Activated T-helper 17 cell treated with anti-CD3 and anti-CD28 coated beads, Interleukin-2, amount 50 U/mL, for 72 hours (primary cell): Measurements from ENCODE around the gene ARG2. TPM values are rescaled to one million over a fixed set of nuclear protein-coding genes. Genes with fewer than 3 reads are reported as not detected.
A peak's percentile ranks its signal among the peaks of the same experiment; 100 is the strongest.

Source experiments
- ATAC-seq: fragments of 150-1000 bp; cut with Tn5 transposase; replicated peaks from 2 replicates; pipeline ENCODE4 v1.10.0; 2021; ENCODE audit warnings: mild to moderate bottlenecking, moderate library complexity
- H3K27ac Mint-ChIP-seq: one replicate; pipeline ENCODE4 v1.8.0; 2022; ENCODE audit warnings: mixed read lengths
- H3K27me3 Mint-ChIP-seq: one replicate; pipeline ENCODE4 v1.8.0; 2022; ENCODE audit warnings: mixed read lengths
- H3K36me3 Mint-ChIP-seq: one replicate; pipeline ENCODE4 v1.8.0; 2022; ENCODE audit warnings: low read depth, mild to moderate bottlenecking, mixed read lengths
- H3K4me1 Mint-ChIP-seq: one replicate; pipeline ENCODE4 v1.8.0; 2022; ENCODE audit warnings: mixed read lengths
- H3K4me3 Mint-ChIP-seq: one replicate; pipeline ENCODE4 v1.8.0; 2022; ENCODE audit warnings: mild to moderate bottlenecking, mixed read lengths
- H3K9me3 Mint-ChIP-seq: one replicate; pipeline ENCODE4 v1.8.0; 2022; ENCODE audit warnings: mixed read lengths
- total RNA-seq, 2 donors: library from RNA; stranded (reverse); gene quantifications; one replicate each; pipeline ENCODE4 v1.2.3, GENCODE V29; 2022

The ARG2 gene
- total RNA-seq, 2 donors from 2014 or later: 14.3 to 64.7 TPM

GRCh38 chr14:67668559-67668958 lies 48.8 kb downstream of the ARG2 start:
- H3K36me3 Mint-ChIP-seq: no peaks in the 10 kb centered on the region
- no peak overlapping the region for H3K4me3 Mint-ChIP-seq
- no peaks in the 10 kb centered on the region for H3K27me3 Mint-ChIP-seq
- peak; percentile 69 for ATAC-seq
- H3K9me3 Mint-ChIP-seq: no peaks in the 10 kb centered on the region
- H3K4me1 Mint-ChIP-seq: peaks cover 42% of the 10 kb centered on the region
- peak overlapping the region; percentile 15 for H3K27ac Mint-ChIP-seq

DNA sequence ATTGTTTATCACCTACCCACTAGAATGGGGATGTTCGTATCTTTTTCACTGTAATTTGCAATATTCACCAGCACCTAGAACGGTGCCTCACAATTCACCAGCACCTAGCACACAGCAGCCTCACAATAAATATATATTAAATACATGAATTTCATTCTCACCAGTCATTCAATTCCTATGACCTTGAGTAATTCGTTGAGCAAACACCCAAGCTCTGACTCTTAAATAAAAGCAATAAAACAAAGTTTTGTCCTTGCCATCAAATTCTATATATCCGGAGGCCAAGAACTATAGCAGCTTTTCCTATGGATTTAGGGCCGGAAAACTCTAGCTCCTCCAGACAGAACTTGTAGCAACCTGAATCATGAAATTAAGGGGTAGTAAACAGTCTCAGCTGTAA lies 53.7 kb downstream of the ARG2 start:
- H3K36me3 Mint-ChIP-seq: peaks cover 23% of the 10 kb centered on the region
- ATAC-seq: no peak
- H3K27me3 Mint-ChIP-seq: no peaks in the 10 kb centered on the region
- H3K9me3 Mint-ChIP-seq: no peaks in the 10 kb centered on the region
- peak overlapping the region; percentile 83 for H3K4me3 Mint-ChIP-seq
- peak overlapping the region; percentile 84 for H3K27ac Mint-ChIP-seq
- H3K4me1 Mint-ChIP-seq: peaks cover 20% of the 10 kb centered on the region

DNA sequence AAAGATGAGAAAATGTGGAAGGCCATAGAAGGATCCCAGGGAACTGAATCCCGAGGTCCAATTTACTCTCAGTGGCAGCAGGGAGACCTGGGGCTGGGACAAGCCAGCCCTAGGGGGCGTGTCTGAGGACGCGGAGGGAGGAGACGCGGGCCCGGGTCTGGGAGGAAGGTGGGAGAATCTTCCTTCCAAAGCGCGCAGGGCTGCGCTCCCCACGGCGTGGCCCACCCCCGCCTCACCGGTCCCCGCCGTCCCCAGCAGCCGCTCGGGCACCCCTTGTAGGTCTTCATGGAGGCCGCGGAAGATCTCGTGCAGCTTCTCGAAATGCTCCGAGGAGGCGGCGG lies 54.4 kb downstream of the ARG2 start:
- Mint-ChIP-seq H3K4me3 (peak overlapping the region; percentile 83), H3K27me3 (no peaks in the 10 kb centered on the region), H3K36me3 (peaks cover 23% of the 10 kb centered on the region), H3K9me3 (no peaks in the 10 kb centered on the region), H3K27ac (peak overlapping the region; percentile 84), H3K4me1 (peaks cover 16% of the 10 kb centered on the region)
- ATAC-seq: peak; percentile 90

GRCh38 chr14:67674480-67675218 lies 54.9 kb downstream of the ARG2 start, which contains the start of gene VTI1B:
Gene VTI1B, minus strand, starts transcription at chr14:67674632. Its CDS starts 143 bp downstream, at chr14:67674489.
- Mint-ChIP-seq H3K27ac (peak within 1 kb of the TSS; percentile 84), H3K9me3 (no peaks in the 10 kb centered on the region), H3K4me1 (peaks cover 16% of the 10 kb centered on the region), H3K4me3 (peak within 1 kb of the TSS; percentile 83), H3K36me3 (peaks cover 25% of the 10 kb centered on the region), H3K27me3 (no peaks in the 10 kb centered on the region)
- peak; percentile 86 for ATAC-seq

DNA sequence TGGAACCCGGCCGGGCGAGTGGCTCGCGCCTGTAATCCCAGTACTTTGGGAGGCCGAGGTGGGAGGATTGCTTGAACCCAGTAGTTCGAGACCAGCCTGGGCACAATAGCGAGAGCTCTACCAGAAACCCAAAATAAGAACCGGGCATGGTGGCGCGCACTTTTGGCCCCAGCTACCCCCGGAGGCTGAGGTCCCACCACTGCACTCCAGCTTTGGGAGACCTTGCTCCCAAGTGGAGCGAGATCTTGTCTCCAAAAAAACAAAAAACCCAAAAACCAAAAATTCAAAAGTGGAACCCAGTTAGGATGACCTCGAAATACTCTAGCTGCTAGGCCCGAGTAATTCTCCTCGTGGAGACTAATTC lies 55.5 kb downstream of the ARG2 start:
- Mint-ChIP-seq H3K4me1 (peaks cover 17% of the 10 kb centered on the region), H3K27ac (peak overlapping the region; percentile 61), H3K27me3 (no peaks in the 10 kb centered on the region), H3K36me3 (peaks cover 30% of the 10 kb centered on the region), H3K4me3 (peak overlapping the region; percentile 83), H3K9me3 (no peaks in the 10 kb centered on the region)
- ATAC-seq: no peak

DNA sequence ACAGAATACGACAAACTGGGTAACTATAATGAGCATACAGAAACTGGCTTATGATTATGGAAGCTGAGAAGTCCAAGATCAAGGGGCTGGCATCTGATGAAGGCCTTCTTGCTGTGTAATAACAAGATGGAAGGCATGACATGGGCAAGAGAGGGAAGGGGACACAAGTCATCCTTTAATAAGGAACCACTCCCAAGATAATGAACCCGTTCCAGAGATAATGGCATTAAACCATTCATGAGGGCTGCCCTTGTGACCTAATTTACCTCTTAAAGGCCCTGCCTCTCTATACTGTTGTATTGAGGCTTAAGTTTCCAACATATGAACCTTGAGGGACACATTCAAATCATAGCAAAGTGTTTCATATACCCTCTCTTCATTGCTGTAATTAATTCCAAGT lies 59.3 kb downstream of the ARG2 start:
- Mint-ChIP-seq H3K4me3 (no peak overlapping the region), H3K27ac (no peak overlapping the region), H3K36me3 (peaks cover 66% of the 10 kb centered on the region), H3K27me3 (no peaks in the 10 kb centered on the region), H3K9me3 (no peaks in the 10 kb centered on the region), H3K4me1 (peaks cover 27% of the 10 kb centered on the region)
- ATAC-seq: no peak

GRCh38 chr14:67680121-67680602 lies 60.4 kb downstream of the ARG2 start:
- Mint-ChIP-seq H3K36me3 (peaks cover 77% of the 10 kb centered on the region), H3K9me3 (no peaks in the 10 kb centered on the region), H3K4me3 (peak overlapping the region; percentile 37), H3K27me3 (no peaks in the 10 kb centered on the region), H3K27ac (peak overlapping the region; percentile 80), H3K4me1 (peaks cover 29% of the 10 kb centered on the region)
- peak; percentile 100 for ATAC-seq

- Mint-ChIP-seq H3K4me3 (no peak overlapping the region), H3K36me3 (peaks cover 85% of the 10 kb centered on the region), H3K27me3 (no peaks in the 10 kb centered on the region), H3K9me3 (no peaks in the 10 kb centered on the region), H3K4me1 (peaks cover 29% of the 10 kb centered on the region), H3K27ac (peak overlapping the region; percentile 80)
- ATAC-seq: no peak
These were observed 61.2 kb downstream of the ARG2 start for GRCh38 chr14:67680941-67681340.

- no peaks in the 10 kb centered on the region for H3K9me3 Mint-ChIP-seq
- no peak overlapping the region for H3K4me3 Mint-ChIP-seq
- no peak for ATAC-seq
- H3K4me1 Mint-ChIP-seq: peaks cover 28% of the 10 kb centered on the region
- peak overlapping the region; percentile 27 for H3K27ac Mint-ChIP-seq
- peaks cover 91% of the 10 kb centered on the region for H3K36me3 Mint-ChIP-seq
- H3K27me3 Mint-ChIP-seq: no peaks in the 10 kb centered on the region
These were observed 64.1 kb downstream of the ARG2 start for GRCh38 chr14:67683842-67684241.

DNA sequence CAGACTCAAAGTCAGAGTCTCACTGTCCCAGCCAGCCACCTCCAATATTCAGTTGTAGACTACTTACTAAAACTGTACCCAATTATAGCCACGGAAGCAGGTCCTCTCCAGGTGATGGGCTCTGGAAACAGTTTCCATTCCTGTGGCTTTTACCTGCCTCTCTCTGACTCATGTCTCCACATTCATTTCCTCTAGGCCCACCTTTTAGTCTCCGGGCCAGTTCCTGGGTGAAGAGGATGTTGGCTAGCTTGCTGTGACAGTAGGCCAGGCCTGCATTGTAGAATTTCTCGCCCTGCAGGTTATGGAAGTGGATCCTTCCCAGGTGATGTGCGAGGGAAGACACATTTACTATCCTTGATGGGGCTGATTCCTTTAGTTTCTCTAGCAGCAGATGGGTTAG lies 70.3 kb downstream of the ARG2 start:
- no peak overlapping the region for H3K4me3 Mint-ChIP-seq
- H3K36me3 Mint-ChIP-seq: peaks cover 89% of the 10 kb centered on the region
- ATAC-seq: no peak
- no peaks in the 10 kb centered on the region for H3K27me3 Mint-ChIP-seq
- H3K9me3 Mint-ChIP-seq: no peaks in the 10 kb centered on the region
- H3K4me1 Mint-ChIP-seq: peaks cover 11% of the 10 kb centered on the region
- H3K27ac Mint-ChIP-seq: no peak overlapping the region

GRCh38 chr14:67694791-67695393 lies 75.2 kb downstream of the ARG2 start:
- Mint-ChIP-seq H3K9me3 (no peaks in the 10 kb centered on the region), H3K4me3 (peak overlapping the region; percentile 91), H3K27me3 (no peaks in the 10 kb centered on the region), H3K36me3 (peaks cover 40% of the 10 kb centered on the region), H3K27ac (peak overlapping the region; percentile 92), H3K4me1 (peaks cover 5% of the 10 kb centered on the region)
- peak; percentile 93 for ATAC-seq

DNA sequence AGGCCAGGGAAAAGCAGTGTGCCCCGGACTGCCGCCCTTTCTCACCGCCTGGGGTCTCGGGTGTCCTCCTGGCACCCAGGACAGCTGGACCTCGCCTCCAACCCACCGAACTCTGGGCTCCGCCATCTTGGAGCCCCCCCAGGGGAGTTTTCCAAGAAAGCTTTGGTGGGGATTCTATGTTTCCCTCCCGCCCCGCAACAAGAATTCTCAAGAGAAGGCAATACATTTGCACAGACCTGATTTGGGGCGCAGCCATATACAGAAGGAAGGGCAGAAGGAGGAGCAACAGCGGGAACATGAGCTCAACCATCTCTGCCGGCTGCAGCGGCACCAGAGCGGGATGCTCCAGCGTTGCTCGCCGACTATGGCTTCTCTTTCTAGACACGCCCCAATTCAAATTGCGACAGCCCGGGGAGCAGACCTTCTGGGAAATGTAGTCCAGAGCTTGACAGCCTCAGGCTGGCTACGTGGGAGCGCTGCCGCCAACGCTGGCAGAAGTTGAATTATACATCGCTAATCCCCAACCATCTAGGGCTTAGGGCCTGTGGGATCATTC lies 75.8 kb downstream of the ARG2 start, which contains the start of gene RDH11:
Gene RDH11, minus strand, starts transcription at position 371 of the 556 bp plus-strand sequence. Its CDS starts 61 bp downstream, at position 310.
- ATAC-seq: peak; percentile 83
- H3K4me1 Mint-ChIP-seq: peaks cover 5% of the 10 kb centered on the region
- peak within 1 kb of the TSS; percentile 92 for H3K27ac Mint-ChIP-seq
- peaks cover 34% of the 10 kb centered on the region for H3K36me3 Mint-ChIP-seq
- H3K4me3 Mint-ChIP-seq: peak within 1 kb of the TSS; percentile 91
- H3K9me3 Mint-ChIP-seq: no peaks in the 10 kb centered on the region
- H3K27me3 Mint-ChIP-seq: no peaks in the 10 kb centered on the region

- H3K4me3 Mint-ChIP-seq: no peak overlapping the region
- no peak for ATAC-seq
- H3K27ac Mint-ChIP-seq: no peak overlapping the region
- H3K9me3 Mint-ChIP-seq: no peaks in the 10 kb centered on the region
- H3K4me1 Mint-ChIP-seq: peaks cover 5% of the 10 kb centered on the region
- H3K27me3 Mint-ChIP-seq: no peaks in the 10 kb centered on the region
- H3K36me3 Mint-ChIP-seq: peaks cover 19% of the 10 kb centered on the region
These were observed 77.3 kb downstream of the ARG2 start for GRCh38 chr14:67697006-67697405.

DNA sequence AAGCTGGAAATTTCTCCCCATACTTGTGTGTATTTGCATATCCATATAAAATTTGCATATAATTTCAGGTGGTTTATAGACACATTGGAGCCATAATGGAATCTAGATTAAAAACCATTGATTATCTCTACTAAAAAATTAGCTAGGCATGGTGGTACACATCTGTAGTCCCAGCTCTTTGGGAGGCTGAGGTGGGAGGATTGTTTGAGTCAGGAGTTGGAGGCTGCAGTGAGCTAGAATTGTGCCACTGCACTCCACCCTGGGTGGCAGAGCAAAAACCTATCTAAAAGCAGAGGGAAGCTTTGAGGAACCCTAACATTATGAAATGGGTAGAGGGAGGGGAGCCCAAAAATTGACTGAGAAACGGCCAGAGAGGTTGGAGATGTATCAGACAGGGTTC lies 78.5 kb downstream of the ARG2 start:
- H3K27me3 Mint-ChIP-seq: no peaks in the 10 kb centered on the region
- H3K9me3 Mint-ChIP-seq: no peaks in the 10 kb centered on the region
- peaks cover 7% of the 10 kb centered on the region for H3K36me3 Mint-ChIP-seq
- H3K4me1 Mint-ChIP-seq: peaks cover 5% of the 10 kb centered on the region
- no peak overlapping the region for H3K4me3 Mint-ChIP-seq
- no peak for ATAC-seq
- no peak overlapping the region for H3K27ac Mint-ChIP-seq
